ENCODE measurements around the gene KANK2. TPM values are rescaled to one million over a fixed set of nuclear protein-coding genes. Genes with fewer than 3 reads are reported as not detected.

The KANK2 gene
- total and polyA plus RNA-seq, 2 of the 4 experiments (the other 2 are of a cell fraction) = 104 to 176 TPM

- Histone ChIP-seq H3K27ac (ENCODE audit: insufficient read depth, low read length) (no peak overlapping the region), H2BK5ac (ENCODE audit: low read depth, low read length, poor library complexity, severe bottlenecking) (peak overlapping the region; percentile 7), H3K9me3 (ENCODE audit: control insufficient read depth, insufficient read depth, low read length) (no peaks in the 10 kb centered on the region), H2AFZ (replicated peaks; ENCODE audit: low read length, poor library complexity) (peak overlapping the region; percentile 91), H4K5ac (ENCODE audit: low read depth, low read length) (no peak overlapping the region), H2AK5ac (ENCODE audit: low read depth, low read length) (peak overlapping the region; percentile 89), H3K4me1 (ENCODE audit: control insufficient read depth, insufficient read depth, low read length) (peaks cover 13% of the 10 kb centered on the region), H2BK20ac (ENCODE audit: low read depth, low read length) (no peak overlapping the region), H3K56ac (ENCODE audit: extremely low read depth, insufficient read depth, low read length) (no peak overlapping the region), H2BK15ac (ENCODE audit: low read depth, low read length) (no peak overlapping the region; the same call in 2 of the 3 replicates), H3K9me1 (ENCODE audit: insufficient read depth, low read length) (peaks cover 11% of the 10 kb centered on the region), H3K79me1 (ENCODE audit: low read depth in 1 of 2, low read length in 2 of 2) (peaks cover 8 to 17% of the 10 kb centered on the region in 2 experiments; a peak in 3 of 4 replicates), H3K18ac (ENCODE audit: low read depth, low read length) (no peak overlapping the region), H3K27me3 (ENCODE audit: control insufficient read depth, insufficient read depth, low read length) (no peaks in the 10 kb centered on the region), H3K23ac (ENCODE audit: low read depth, low read length) (no peak overlapping the region), H4K91ac (ENCODE audit: insufficient read depth, low read depth, low read length) (peak overlapping the region; percentile 99; the same call in 1 of the 2 replicates), H3K4me2 (ENCODE audit: low read depth, low read length) (no peak overlapping the region), H3K14ac (replicated peaks; ENCODE audit: low read depth, low read length) (no peak overlapping the region), H3K9ac (ENCODE audit: low read depth, low read length) (no peak overlapping the region), H4K8ac (ENCODE audit: low read depth in 2 of 2, low read length in 2 of 2) (peak overlapping the region in 1 of 2 experiments; percentile 24; a peak in 2 of 4 replicates), H3K36me3 (ENCODE audit: control insufficient read depth, insufficient read depth, low read length) (peaks cover 10% of the 10 kb centered on the region; the same call in 1 of the 2 replicates), H3K4me3 (ENCODE audit: insufficient read depth, low read depth, low read length) (no peak overlapping the region), H3K4ac (ENCODE audit: low read depth, low read length) (peak overlapping the region; percentile 9; the same call in 1 of the 2 replicates), H2BK120ac (ENCODE audit: low read depth, low read length) (no peak overlapping the region), H4K20me1 (ENCODE audit: insufficient read depth, low read length) (0 out of 2 replicates have a peak, but pooled peaks cover under 1% of the 10 kb centered on the region), H2AK9ac (replicated peaks; ENCODE audit: low read depth, low read length, poor library complexity) (peak overlapping the region; percentile 88)
- in situ Hi-C loops (cut with MboI; ENCODE audit: low sequenced_read_pairs) = loop anchor here (5.0 to 10.0 kb wide), 3 partner anchors 72 to 267 kb away; no protein-coding TSS in a partner anchor
- POLR2A ChIA-PET (ENCODE audit: unreplicated experiment) = no interaction called here
- no TSS peak for BruUV-seq (replicated peaks)
- TF ChIP-seq CHD1 (IDR thresholded peaks at IDR 0.05; ENCODE audit: low read depth, low read length) (no peak), RFX5 (IDR thresholded peaks at IDR 0.05; ENCODE audit: low read depth, low read length) (no peak), RCOR1 (IDR thresholded peaks at IDR 0.05; ENCODE audit: insufficient replicate concordance, low read length) (no peak), SMC3 (IDR thresholded peaks at IDR 0.05; ENCODE audit: low read depth, low read length) (no peak), MAFK (IDR thresholded peaks at IDR 0.05; ENCODE audit: low read depth, low read length) (no peak), FOS (IDR thresholded peaks at IDR 0.05; ENCODE audit: low read depth, low read length) (no peak), MAZ (IDR thresholded peaks at IDR 0.05; ENCODE audit: borderline replicate concordance, low read depth, low read length) (no peak), USF2 (IDR thresholded peaks at IDR 0.05; ENCODE audit: low read depth, low read length) (no peak), MXI1 (IDR thresholded peaks at IDR 0.05; ENCODE audit: borderline replicate concordance, low read depth, low read length) (no peak), NFE2L2 (IDR thresholded peaks at IDR 0.05; ENCODE audit: low read depth, low read length) (no peak), ELK1 (IDR thresholded peaks at IDR 0.05; ENCODE audit: borderline replicate concordance, low read depth, low read length) (no peak), CTCF (conservative IDR thresholded peaks at IDR 0.05; ENCODE audit: low read depth, low read length) (no peak), CEBPB (IDR thresholded peaks at IDR 0.05; ENCODE audit: low read depth, low read length) (no peak), BHLHE40 (IDR thresholded peaks at IDR 0.05; ENCODE audit: low read depth, low read length) (no peak), RAD21 (IDR thresholded peaks at IDR 0.05; ENCODE audit: low read length) (no peak), POLR2A (IDR thresholded peaks at IDR 0.05; ENCODE audit: low read depth, low read length) (no peak)
- intact Hi-C loops (cut with micrococcal nuclease) = no loop called here
- dilution Hi-C loops (cut with HindIII; ENCODE audit: low sequenced_read_pairs, unreplicated experiment) = no loop called here
- CTCF ChIA-PET = interaction anchor here (0.6 to 1.2 kb wide), 4 partner anchors 40 to 589 kb away, joined by 4 to 6 read pairs (median 5); no protein-coding TSS in a partner anchor
- WGBS, 2 experiments (ENCODE audit: extremely low coverage in 2 of 2, insufficient read length in 1 of 2) = 0% methylated on average over 1 of the region's 9 CpGs; no CpG with 5 or more reads in 1 of the 2 experiments
- no peak for ATAC-seq (ENCODE audit: low read depth)
- no peak for DNase-seq
Observed at GRCh38 chr19:11204076-11204602, 6.8 kb upstream of the KANK2 start.

All from IMR-90 (cell line).